Endodermal cell (in vitro differentiated cells): Measurements from ENCODE around the gene FAM221B. TPM values are rescaled to one million over a fixed set of nuclear protein-coding genes. Genes with fewer than 3 reads are reported as not detected.

Experiments used
- DNase-seq: peaks from one replicate; pipeline ENCODE4 v3.0.0-alpha.2; 2017
- H3K27ac ChIP-seq: 2 replicates; pipeline ENCODE4 v1.5.1; 2013; ENCODE audit warnings: mild to moderate bottlenecking, low read depth, low read length, moderate library complexity
- H3K27me3 ChIP-seq: 2 replicates; pipeline ENCODE4 v1.6.1; 2013; ENCODE audit warnings: mild to moderate bottlenecking, low read length, moderate library complexity; ENCODE audit not compliant: insufficient read depth, control insufficient read depth, poor library complexity, severe bottlenecking
- H3K36me3 ChIP-seq: 2 replicates; pipeline ENCODE4 v1.7.0; 2013; ENCODE audit warnings: mild to moderate bottlenecking, low read length, moderate library complexity; ENCODE audit not compliant: control insufficient read depth, insufficient read depth
- H3K4me1 ChIP-seq: one replicate; pipeline ENCODE4 v1.7.0; 2013; ENCODE audit warnings: low read length; ENCODE audit not compliant: control insufficient read depth, insufficient read depth
- H3K4me3 ChIP-seq: 2 replicates; pipeline ENCODE4 v1.5.1; 2013; ENCODE audit warnings: mild to moderate bottlenecking, low read length, moderate library complexity
- H3K9ac ChIP-seq: 2 replicates; pipeline ENCODE4 v1.6.1; 2013; ENCODE audit warnings: mild to moderate bottlenecking, low read length, moderate library complexity; ENCODE audit not compliant: poor library complexity, severe bottlenecking; ENCODE audit errors: extremely low read depth
- H3K9me3 ChIP-seq: 2 replicates; pipeline ENCODE4 v1.6.1; 2013; ENCODE audit warnings: mild to moderate bottlenecking, low read length, moderate library complexity; ENCODE audit not compliant: control insufficient read depth
- H3K27ac Mint-ChIP-seq: 2 replicates; pipeline ENCODE4 v1.8.0; 2020; ENCODE audit warnings: mixed read lengths
- H3K27me3 Mint-ChIP-seq: 2 replicates; pipeline ENCODE4 v1.8.0; 2021; ENCODE audit warnings: mild to moderate bottlenecking, mixed read lengths; ENCODE audit not compliant: insufficient read depth
- H3K36me3 Mint-ChIP-seq: 2 replicates; pipeline ENCODE4 v1.8.0; 2020; ENCODE audit warnings: low read depth, mixed read lengths
- H3K4me1 Mint-ChIP-seq: 2 replicates; pipeline ENCODE4 v1.8.0; 2020; ENCODE audit warnings: mixed read lengths
- H3K4me3 Mint-ChIP-seq: 2 replicates; pipeline ENCODE4 v1.8.0; 2020; ENCODE audit warnings: mild to moderate bottlenecking, moderate library complexity, mixed read lengths
- H3K9me3 Mint-ChIP-seq: 2 replicates; pipeline ENCODE4 v1.8.0; 2020; ENCODE audit warnings: mild to moderate bottlenecking, mixed read lengths
- WGBS, 2 experiments: methylation state at CpG; one replicate each; pipeline versions ENCODE4 v1.1.5 to v1.1.7; 2013; ENCODE audit warnings: missing lambda C conversion rate in 2 of 2, mixed read lengths in 1 of 2; ENCODE audit not compliant: insufficient coverage in 1 of 2, insufficient read length in 1 of 2; 5-methylcytosine and 5-hydroxymethylcytosine counted together
- total RNA-seq, 2 donors: library from RNA; stranded (reverse); fragmentation: NEBNext Ultra II Directional in 1 of 2; extraction: Animal tissue kit (Norgen Biotek cat#: 25700) in 1 of 2; gene quantifications; 2 replicates in 1 of 2; 3 replicates in 1 of 2; pipeline ENCODE4 v1.2.1, GENCODE V29; 2021
- TF ChIP-seq, protein P1 (sequence below): fragments of 200-600 bp; sonication (generic); conservative IDR thresholded peaks from 2 replicates; pipeline ENCODE4 v1.5.0; 2021; ENCODE audit warnings: antibody characterized with exemption, mild to moderate bottlenecking

The FAM221B gene
- total RNA-seq, 2 donors from 2014 or later = 0.22 TPM; not detected in 1

DNA sequence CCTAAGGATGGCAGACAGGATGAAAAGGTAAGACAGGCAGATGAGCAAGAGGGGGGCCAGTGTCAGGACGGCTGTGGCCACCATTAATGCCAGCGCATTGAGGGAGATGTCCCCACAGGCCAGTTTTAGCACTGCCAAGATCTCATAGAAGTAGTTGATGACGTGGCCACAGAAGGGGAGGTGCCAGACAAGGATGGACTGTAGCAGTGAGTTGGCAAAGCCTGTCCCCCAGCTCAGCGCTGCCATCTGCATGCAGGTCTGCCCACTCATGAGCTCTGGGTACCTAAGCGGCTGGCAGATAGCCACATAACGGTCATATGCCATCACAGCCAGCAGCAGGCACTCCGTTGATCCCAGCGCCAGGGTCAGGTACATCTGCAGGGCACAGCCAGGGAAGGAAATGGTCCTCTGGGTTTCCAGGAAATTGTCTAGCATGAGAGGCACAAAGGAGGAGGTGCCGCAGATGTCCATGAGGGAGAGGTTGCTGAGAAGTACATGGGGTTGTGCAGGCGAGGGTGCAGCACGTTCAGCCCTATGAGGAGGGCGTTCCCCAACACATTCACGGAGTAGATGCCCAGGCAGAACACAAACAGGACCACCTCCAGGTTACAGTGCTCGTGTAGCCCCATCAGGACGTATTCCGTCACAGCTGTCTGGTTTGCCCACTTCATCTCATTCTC, 30.9 kb upstream of the FAM221B start:
- no peaks in the 10 kb centered on the region for H3K36me3 ChIP-seq
- H3K9me3 ChIP-seq = no peaks in the 10 kb centered on the region
- H3K4me1 Mint-ChIP-seq = peaks cover 3% of the 10 kb centered on the region
- no peaks in the 10 kb centered on the region for H3K9me3 Mint-ChIP-seq
- peak; percentile 31 for DNase-seq
- peaks cover 41% of the 10 kb centered on the region for H3K27me3 Mint-ChIP-seq
- H3K9ac ChIP-seq = no peak overlapping the region
- no peaks in the 10 kb centered on the region for H3K36me3 Mint-ChIP-seq
- no peaks in the 10 kb centered on the region for H3K4me1 ChIP-seq
- WGBS, 2 experiments = 88% methylated on average over 10 to 16 of the region's 16 CpGs
- H3K4me3 Mint-ChIP-seq = no peak overlapping the region
- H3K4me3 ChIP-seq = no peak overlapping the region
- no peak overlapping the region for H3K27ac Mint-ChIP-seq
- TF ChIP-seq, protein P1, sequence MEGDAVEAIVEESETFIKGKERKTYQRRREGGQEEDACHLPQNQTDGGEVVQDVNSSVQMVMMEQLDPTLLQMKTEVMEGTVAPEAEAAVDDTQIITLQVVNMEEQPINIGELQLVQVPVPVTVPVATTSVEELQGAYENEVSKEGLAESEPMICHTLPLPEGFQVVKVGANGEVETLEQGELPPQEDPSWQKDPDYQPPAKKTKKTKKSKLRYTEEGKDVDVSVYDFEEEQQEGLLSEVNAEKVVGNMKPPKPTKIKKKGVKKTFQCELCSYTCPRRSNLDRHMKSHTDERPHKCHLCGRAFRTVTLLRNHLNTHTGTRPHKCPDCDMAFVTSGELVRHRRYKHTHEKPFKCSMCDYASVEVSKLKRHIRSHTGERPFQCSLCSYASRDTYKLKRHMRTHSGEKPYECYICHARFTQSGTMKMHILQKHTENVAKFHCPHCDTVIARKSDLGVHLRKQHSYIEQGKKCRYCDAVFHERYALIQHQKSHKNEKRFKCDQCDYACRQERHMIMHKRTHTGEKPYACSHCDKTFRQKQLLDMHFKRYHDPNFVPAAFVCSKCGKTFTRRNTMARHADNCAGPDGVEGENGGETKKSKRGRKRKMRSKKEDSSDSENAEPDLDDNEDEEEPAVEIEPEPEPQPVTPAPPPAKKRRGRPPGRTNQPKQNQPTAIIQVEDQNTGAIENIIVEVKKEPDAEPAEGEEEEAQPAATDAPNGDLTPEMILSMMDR = no peak
- H3K27ac ChIP-seq = no peak overlapping the region
- H3K27me3 ChIP-seq = peaks cover 10% of the 10 kb centered on the region

DNA sequence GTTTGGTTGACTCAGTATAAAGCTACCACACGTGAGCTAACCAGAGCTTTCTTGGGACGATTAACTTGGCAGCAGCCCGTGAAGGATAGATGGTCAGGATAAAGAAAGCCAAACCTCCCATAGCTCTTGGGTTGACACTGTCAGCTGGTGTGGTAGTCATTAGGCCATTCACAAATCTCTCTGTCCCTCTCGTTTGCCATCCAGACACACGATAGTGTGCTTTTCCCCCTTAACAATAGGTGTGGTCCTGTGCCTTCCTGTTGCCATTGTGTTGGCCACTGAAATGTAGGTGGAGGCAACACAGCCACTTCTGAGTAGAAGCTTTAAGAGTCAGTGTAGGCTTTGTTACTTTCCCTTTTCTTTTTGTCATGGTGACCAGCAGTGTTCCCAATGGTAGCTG, 29.9 kb upstream of the FAM221B start:
- TF ChIP-seq, protein P1 = no peak
- Mint-ChIP-seq H3K27ac (no peak overlapping the region), H3K36me3 (no peaks in the 10 kb centered on the region), H3K27me3 (peaks cover 41% of the 10 kb centered on the region), H3K9me3 (no peaks in the 10 kb centered on the region), H3K4me3 (no peak overlapping the region), H3K4me1 (peaks cover 3% of the 10 kb centered on the region)
- Histone ChIP-seq H3K9me3 (no peaks in the 10 kb centered on the region), H3K36me3 (no peaks in the 10 kb centered on the region), H3K4me3 (no peak overlapping the region), H3K27me3 (peaks cover 10% of the 10 kb centered on the region), H3K4me1 (no peaks in the 10 kb centered on the region), H3K27ac (no peak overlapping the region), H3K9ac (no peak overlapping the region)
- peak; percentile 18 for DNase-seq
- 91 to 97% methylated on average over 5 of the region's 5 CpGs for WGBS, 2 experiments

DNA sequence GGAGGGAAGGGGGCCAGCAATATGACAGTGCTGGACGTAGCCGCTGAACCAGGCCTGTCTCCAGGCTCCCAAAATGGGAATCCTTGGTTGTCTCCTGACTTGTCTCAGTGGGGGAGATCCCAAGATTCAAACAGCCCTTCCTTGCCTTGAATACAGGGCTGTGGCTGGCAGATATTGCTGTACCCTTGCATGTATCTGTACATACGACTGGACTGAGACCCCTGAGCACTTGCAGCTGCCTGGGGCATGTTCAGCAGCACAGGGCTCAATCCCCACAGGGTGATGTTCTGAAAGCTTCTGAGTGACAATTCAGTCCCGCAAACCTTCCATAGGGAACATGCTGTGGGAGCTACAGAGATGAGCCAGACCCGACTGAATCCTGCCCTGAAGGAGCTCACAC, 28.4 kb upstream of the FAM221B start:
- Histone ChIP-seq H3K36me3 (no peaks in the 10 kb centered on the region), H3K27me3 (peaks cover 10% of the 10 kb centered on the region), H3K4me3 (no peak overlapping the region), H3K4me1 (no peaks in the 10 kb centered on the region), H3K27ac (no peak overlapping the region), H3K9me3 (no peaks in the 10 kb centered on the region), H3K9ac (no peak overlapping the region)
- TF ChIP-seq, protein P1 = no peak
- H3K27ac Mint-ChIP-seq = no peak overlapping the region
- WGBS, 2 experiments = 91 to 93% methylated on average over 5 of the region's 5 CpGs
- no peaks in the 10 kb centered on the region for H3K36me3 Mint-ChIP-seq
- peaks cover 31% of the 10 kb centered on the region for H3K27me3 Mint-ChIP-seq
- no peak for DNase-seq
- H3K9me3 Mint-ChIP-seq = no peaks in the 10 kb centered on the region
- H3K4me3 Mint-ChIP-seq = no peak overlapping the region
- H3K4me1 Mint-ChIP-seq = peaks cover 3% of the 10 kb centered on the region
